IMR-90 (cell line): ENCODE data around the gene GCNA. TPM values are rescaled to one million over a fixed set of nuclear protein-coding genes. Genes with fewer than 3 reads are reported as not detected.

Source experiments
- ELK1 ChIP-seq: fragments of 150-350 bp; IDR thresholded peaks from 2 replicates; pipeline ENCODE4 v1.6.1; 2016; ENCODE audit warnings: low read depth, mild to moderate bottlenecking, low read length, moderate library complexity, borderline replicate concordance
- MAFK ChIP-seq: IDR thresholded peaks from 2 replicates; pipeline ENCODE4 v1.6.1; 2012; ENCODE audit warnings: low read depth, low read length, improper control_type of control experiment
- MAZ ChIP-seq: IDR thresholded peaks from 2 replicates; pipeline ENCODE4 v1.6.1; 2012; ENCODE audit warnings: low read depth, mild to moderate bottlenecking, low read length, improper control_type of control experiment, moderate library complexity, borderline replicate concordance
- RAD21 ChIP-seq: IDR thresholded peaks from 2 replicates; pipeline ENCODE4 v1.6.1; 2012; ENCODE audit warnings: low read length, improper control_type of control experiment
- RCOR1 ChIP-seq: IDR thresholded peaks from 2 replicates; pipeline ENCODE4 v1.6.1; 2012; ENCODE audit warnings: mild to moderate bottlenecking, low read length, improper control_type of control experiment; ENCODE audit not compliant: insufficient replicate concordance
- polyA plus RNA-seq, 3 experiments: library from polyadenylated mRNA; depleted of rRNA; stranded (reverse); fragments of >200 nt; gene quantifications; 2 replicates each; pipeline ENCODE4 v1.2.3, GENCODE V29; 2012; ENCODE audit warnings: low replicate concordance in 1 of 3
- total RNA-seq: library from RNA; depleted of rRNA; stranded (reverse); fragments of >200 nt; gene quantifications from 2 replicates; pipeline ENCODE4 v1.2.3, GENCODE V29; 2012

Gene GCNA
- total and polyA plus RNA-seq, 2 of the 4 experiments (the other 2 are of a cell fraction): 0.90 to 1.3 TPM

- TF ChIP-seq RAD21: no peak
- TF ChIP-seq MAFK: no peak
- no peak for TF ChIP-seq RCOR1
- no peak for TF ChIP-seq ELK1
- no peak for TF ChIP-seq MAZ
Measured at GRCh38 chrX:71578253-71579135, at the start of gene GCNA (continued).
